GM18909 (cell line): ENCODE results near the gene PITPNC1.
A peak's percentile ranks its signal among the peaks of the same experiment; 100 is the strongest.
"Not testable (repeated sequence)": the region's sequence is repeated elsewhere in the genome, so short reads cannot be mapped to it uniquely, and the experiment has no call there.

Source experiments
- ATAC-seq: cut with Tn5 transposase; IDR thresholded peaks from one replicate; pipeline ENCODE4 v1.9.1; 2021; ENCODE audit warnings: mild to moderate bottlenecking; ENCODE audit not compliant: unreplicated experiment, poor library complexity

Gene PITPNC1

DNA sequence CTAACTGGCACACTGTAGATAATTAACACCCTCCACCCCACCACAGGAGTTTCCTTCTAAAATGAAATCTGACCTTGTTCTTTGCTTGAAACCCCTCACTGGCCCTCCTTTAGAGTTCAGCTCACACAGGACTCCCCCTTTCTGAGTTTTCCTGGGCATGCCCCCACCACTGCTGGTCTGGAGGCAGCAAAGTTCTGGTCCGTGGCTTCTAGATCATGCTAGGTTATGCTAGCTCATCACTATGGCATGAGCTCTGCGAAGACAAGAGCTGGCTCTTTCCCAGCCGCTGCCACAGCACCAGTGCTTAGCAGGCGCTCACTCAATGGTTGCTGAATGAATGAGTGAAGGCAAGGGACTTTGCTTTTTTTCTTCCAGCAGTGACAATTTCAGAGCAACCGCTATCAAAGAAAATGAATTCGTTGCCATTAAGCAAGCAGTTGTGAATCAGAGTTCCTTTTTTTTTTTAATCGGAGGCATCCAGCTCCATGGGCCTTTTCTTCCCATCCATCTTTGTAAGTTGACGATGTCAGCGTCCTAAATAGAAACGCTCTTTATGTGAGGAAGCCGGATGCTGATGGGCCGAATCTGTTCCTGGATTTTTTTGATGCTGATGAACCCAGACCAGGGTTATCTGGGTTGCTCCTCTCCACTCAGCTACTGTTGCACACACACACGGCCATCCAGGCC, 259.9 kb downstream of the PITPNC1 start:
- ATAC-seq = no peak

DNA sequence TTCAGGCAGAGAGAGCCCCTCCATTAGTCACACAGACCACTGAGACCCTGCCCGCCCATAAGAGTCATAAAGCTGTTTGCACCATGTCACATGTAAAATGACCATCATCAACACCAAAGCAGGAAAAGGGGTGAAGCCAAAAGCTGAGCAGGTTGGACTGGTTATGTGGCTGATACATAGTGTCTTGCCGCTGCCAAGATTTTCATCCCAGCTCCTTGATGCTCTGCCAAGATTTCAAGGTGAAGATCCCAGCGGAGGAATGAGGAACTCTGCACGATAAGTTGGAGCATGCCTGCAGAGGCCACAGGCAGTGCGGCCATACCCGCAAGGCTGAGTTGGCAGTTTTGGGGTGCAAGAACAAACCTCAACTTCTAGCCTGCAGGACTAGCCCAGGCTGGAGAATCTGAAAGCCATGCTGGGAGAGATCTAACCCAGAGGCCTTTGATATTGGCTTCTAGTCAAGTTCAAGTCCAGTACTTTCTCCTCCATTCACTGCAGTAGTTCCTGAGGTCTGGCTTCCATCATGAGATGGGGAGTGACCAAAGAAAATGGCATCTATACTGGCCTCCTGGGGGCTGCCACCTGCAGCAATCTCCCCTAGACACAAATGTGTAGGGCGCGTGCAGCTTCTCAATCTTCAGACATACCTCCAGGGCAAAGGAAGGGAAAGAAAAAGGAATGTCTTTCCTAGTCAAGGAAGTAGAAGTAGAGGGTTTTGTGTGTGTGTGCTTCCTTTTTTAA, 261.0 kb downstream of the PITPNC1 start:
- no peak for ATAC-seq

GRCh38 chr17:67638871-67639270, 261.8 kb downstream of the PITPNC1 start:
- ATAC-seq = no peak

GRCh38 chr17:67639555-67639954, 262.5 kb downstream of the PITPNC1 start:
- no peak for ATAC-seq

- ATAC-seq = no peak
Measured at GRCh38 chr17:67639979-67640378, 262.9 kb downstream of the PITPNC1 start.

DNA sequence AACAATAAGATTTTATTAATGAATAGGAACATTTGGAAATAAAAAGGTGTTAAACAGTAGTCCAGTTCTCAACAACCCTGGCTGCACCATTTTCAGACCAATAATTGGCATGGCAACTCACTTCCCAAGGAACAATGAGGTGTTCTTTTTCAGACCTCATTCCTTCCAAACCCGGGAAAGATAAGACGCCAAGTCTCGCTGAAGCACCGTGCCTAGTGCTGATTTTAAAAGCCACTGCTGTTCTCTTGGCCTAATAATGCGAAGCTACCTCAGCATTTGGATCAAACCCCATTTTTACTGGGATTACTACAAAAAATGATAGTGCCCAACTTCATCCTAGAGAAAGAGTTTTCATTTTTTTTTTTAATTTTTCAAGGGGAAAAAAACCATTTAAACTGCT, 265.4 kb downstream of the PITPNC1 start:
- no peak for ATAC-seq

DNA sequence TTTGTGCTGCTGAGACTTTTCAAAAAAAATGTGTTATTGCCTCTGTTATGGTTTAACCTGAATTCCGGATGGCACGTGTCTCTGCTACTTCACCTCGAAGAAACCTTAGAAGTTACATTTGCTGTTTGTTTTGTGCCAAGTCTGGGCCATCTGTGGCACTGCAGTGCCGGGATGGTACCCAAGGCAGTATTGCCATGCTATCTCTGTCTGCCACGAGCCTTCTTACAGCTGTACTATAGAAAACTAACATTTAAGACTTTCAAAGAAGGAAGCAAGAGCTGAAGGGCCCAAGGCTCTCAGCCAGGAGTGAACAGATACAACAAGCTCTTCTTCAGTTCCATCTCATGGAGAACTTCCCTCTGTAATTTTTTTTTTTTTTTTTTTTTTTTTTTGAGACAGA, 267.0 kb downstream of the PITPNC1 start:
- ATAC-seq = no peak

- not testable (repeated sequence) for ATAC-seq
Measured at GRCh38 chr17:67645195-67645594, 268.1 kb downstream of the PITPNC1 start.

DNA sequence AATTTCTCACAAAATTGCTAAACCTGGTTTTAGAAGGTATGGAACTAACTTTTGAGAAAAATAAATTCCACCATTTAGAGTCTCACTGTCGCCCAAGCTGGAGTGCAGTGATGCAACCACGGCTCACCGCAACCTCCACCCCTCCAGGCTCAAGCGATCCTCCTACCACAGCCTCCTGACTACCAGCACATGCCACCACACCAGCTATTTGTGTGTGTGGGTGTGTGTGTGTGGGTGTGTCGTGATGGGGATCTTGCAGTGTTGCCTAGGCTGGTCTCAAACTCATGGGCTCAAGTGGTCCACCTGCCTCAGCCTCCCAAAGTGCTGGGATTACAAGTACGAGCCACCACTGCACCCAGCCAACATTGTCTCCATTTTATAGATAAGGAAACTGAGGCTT, 269.4 kb downstream of the PITPNC1 start:
- no peak for ATAC-seq

- ATAC-seq = peak; percentile 47
Measured at GRCh38 chr17:67647482-67647881, 270.4 kb downstream of the PITPNC1 start.

DNA sequence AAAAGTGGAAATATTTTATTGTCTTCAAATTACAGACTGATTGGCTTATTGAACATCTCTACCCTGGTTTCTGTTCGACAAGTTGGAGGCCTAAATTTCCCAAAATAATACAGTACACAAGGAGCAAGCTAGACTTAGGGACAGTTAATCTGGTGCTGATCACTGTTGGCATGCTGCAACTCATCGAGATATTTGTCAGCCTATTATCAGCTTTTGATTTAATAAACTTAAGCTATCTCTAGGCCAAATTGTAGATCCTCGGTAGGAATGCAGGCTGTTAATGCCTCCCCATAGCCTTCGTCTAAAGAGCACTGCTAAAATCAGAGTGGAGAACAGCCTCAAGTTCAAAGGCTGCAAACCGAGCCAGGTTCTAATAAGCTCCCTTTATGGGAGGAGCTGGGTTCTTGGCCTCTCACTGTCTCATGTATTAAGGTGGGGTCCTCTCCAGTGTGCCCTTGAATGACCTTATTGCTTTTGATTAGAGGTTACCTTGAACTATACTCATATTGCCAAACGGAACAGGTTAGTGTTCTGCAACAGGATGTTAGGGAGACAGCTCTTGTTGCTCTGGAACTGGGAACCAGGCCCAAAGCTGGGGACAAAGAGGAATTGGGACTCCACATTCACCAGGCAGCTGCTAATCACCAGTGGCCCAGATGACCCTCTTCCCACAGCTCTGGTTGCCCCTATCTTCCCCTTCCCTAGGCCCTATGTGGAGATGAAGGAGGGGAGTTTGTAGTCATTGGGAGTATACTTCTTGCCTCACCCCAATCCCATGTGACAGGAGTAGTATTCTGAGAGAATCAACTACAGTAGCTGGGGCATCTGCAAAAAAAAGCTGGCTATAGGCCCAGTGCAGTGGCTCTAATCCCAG, 271.2 kb downstream of the PITPNC1 start:
- no peak for ATAC-seq

DNA sequence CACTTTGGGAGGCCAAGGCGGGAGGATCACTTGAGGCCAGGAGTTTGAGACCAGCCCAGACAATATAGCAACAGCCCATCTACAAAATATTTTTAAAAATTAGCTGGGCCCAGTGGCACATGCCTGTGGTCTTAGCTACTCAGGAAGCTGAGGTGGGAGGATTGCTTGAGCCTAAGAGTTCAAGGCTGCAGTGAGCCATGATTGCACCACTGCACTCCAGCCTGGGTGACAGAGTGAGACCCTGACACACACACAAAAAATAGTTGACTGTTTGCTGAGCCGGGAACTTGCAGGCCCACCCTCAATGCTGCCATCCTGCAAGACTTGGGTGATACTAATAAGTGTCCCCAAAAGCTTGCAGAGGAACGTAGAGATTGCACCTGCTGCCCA, 271.8 kb downstream of the PITPNC1 start:
- not testable (repeated sequence) for ATAC-seq

DNA sequence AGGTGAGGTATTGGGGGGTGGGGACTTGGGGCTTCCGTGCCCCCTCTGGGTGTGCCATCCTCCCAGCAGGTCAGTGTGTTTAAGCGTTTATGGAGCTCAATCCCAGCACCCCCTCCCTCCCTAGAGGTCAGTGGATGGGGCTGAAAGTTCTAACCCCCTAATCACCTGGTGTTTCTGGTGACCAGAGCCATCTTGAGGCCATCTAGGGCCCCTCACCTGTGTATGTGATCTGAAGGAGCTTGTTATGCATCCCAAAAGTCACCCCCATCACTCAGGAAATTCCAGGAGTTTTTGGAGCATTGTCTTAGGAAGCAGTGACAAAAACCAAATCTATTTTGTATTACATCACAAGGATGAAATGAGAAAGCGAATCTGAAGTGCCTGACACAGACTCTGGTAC, 272.8 kb downstream of the PITPNC1 start:
- ATAC-seq = no peak

DNA sequence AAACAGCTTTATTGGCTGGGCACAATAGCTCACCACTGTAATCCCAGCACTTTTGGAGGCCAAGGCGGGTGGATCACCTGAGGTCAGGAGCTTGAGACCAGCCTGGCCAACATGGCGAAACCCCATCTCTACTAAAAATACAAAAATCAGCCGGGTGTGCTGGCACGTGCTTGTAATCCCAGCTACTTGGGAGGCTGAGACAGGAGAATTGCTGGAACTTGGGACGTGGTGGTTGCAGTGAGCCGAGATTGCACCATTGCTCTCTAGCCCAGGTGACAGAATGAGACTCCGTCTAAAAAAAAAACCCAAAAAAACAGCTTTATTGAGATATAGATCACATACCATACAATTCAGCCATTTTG, 274.1 kb downstream of the PITPNC1 start:
- ATAC-seq = not testable (repeated sequence)

DNA sequence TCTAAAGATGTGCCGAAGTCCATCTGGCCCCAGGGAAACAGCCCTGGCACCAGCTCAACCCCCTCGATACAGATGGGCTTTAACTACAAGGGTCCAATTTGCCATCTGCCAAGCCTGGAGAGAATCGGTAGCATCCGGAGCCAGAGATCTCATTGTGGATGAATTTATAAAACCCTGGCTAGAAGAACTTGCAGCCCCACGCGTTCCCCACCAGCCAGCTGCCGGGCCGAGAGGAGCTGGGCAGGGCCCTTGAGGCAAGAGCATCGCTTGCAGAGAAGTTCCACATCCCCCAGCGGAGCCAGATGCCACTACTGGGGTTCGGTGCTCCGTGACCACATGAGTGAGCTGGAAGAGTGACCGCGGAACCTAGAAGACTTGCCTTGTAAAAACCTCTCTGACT, 275.4 kb downstream of the PITPNC1 start:
- ATAC-seq = no peak

DNA sequence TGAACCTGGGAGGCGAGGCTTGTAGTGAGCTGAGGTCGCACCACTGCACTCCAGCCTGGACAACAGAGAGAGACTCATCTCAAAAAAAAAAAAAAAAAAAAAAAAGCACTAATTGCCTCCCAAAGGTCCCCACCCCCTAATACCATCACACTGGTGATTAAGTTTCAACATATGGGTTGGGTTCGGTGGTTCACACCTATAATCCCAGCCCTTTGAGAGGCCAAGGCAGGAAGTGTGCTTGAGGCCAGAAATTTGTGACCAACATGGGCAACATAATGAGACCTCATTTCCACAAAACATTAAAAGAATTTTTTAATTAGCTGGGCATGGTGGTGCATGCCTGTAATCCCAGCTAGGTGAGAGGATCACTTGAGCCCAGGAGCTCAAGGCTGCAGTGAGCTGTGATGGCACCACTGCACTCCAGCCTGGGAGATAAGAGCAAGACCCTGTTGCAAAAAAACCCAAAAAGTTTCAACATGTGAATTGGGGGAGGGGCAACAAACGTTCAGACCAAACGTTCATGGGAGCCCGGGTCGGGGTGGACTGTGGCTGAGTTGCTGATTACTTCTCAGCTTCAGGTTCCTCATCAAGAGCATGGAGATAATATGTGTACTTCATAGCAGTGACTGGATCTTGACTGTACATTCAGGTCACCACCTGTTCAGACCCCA, 278.5 kb downstream of the PITPNC1 start:
- ATAC-seq = no peak

GRCh38 chr17:67656494-67657203, 279.6 kb downstream of the PITPNC1 start:
- no peak for ATAC-seq

DNA sequence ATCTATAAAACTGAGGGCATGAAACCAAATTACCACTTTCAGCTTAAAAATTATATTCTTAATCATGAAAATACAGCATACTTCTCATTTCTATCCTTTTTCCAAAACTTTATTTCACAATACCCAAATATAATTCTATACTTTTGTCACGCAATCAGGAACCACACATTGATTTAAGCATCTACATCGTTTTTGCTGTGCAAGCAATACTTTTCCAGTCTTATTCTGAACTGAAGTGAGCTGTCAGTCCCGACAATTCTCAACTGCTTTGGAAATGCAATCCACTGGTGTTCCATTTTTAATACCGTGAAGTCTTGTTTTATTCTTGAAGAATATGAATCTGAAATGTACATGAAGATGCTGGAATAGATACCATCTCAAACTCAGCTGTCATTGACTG, 280.5 kb downstream of the PITPNC1 start:
- ATAC-seq = no peak

DNA sequence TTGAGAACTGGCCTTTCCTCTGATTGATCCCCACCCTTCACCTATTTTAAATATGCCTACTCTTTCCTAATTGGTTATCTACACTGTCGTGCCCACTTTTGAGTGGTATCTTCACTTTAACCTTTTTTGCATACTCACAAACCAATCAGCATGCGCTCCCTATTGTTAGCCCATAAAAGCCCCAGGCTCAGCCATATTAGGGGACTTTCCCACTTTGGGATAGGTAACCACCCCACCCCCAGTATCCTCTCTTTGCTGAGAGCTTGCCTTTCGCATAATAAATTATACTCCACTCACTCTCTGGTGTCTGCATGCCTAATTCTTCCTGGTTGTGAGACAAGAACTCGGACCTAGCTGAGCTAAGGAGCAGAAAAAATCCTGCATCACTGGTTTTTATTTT, 281.2 kb downstream of the PITPNC1 start:
- ATAC-seq = no peak

- no peak for ATAC-seq
Measured at GRCh38 chr17:67659028-67659427, 281.9 kb downstream of the PITPNC1 start.
